GM21619 (cell line): ENCODE measurements around the gene NINL.

Experiments used
- ATAC-seq: cut with Tn5 transposase; IDR thresholded peaks from one replicate; pipeline ENCODE4 v1.9.1; 2021; ENCODE audit not compliant: unreplicated experiment

NINL gene

DNA sequence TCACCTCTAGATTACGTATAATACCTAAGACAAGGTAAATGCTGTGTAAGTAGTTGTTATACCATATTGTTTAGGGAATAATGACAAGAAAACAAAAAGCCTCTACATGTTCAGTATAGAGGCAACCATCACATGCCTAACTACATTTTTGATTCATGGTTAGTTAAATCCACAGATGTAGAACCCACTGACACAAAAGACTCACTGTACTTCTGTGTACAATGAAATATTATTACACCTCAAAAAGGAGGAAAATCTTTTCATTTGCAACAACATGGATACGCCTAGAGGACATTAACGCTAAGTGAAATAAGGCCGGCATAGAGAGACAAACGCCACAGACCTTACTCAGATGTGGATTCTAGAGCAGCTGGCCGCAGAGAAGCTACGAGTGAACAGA lies 50.5 kb downstream of the NINL start:
- ATAC-seq = no peak

DNA sequence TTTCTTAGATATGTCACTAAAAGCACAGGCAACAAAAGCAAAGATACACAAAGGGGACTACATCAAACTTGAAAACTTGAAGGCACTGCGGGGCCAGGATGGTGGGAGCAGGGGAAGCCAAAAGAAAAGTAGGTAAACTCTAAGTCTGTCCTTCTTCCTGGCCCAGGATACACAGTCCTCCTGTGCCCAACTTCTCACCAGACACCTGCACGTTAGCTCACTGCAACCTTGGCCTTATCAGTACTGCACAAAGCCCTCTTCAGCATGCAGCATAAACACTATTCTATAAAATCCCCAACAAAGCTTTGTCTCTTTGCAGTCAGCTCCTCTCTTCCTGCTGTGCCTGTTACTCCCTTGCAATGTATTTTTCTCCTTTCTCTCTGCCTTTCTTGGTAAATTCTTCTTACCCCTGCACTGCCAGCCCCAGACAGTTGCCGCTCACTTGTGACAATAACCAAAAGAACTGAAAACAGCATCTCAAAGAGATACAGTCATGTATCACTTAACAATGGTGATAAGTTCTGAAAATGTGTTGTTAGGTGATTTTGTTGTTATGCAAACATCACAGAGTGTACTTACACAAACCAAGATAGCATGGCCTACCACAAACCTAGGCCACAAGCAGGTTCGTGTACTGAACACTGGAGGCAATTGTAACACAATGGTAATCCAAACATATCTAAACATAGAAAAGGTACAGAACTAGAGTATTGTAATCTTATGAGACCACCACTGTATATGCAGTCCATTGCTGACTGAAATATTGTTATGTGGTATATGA lies 51.2 kb downstream of the NINL start:
- ATAC-seq = no peak

DNA sequence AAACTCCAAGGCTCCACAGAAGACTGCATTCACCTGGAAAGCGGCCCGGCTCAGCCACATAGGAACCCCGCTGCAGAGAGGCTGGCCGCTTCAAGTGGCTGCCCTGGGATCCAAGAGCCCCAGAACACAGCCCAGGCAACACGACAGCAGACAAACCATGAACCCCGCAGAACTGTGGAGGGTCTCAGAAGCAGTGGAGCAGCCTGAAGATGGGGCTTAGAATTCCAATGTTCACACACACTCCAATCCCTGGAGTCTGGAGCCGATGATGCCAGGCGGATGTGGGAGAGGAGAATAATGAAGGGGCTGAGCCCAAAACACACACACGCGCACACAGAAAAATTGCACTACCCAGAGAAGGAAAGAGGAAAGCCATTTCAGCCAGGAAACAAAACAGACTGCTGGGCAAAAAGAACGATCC lies 52.4 kb downstream of the NINL start:
- no peak for ATAC-seq

DNA sequence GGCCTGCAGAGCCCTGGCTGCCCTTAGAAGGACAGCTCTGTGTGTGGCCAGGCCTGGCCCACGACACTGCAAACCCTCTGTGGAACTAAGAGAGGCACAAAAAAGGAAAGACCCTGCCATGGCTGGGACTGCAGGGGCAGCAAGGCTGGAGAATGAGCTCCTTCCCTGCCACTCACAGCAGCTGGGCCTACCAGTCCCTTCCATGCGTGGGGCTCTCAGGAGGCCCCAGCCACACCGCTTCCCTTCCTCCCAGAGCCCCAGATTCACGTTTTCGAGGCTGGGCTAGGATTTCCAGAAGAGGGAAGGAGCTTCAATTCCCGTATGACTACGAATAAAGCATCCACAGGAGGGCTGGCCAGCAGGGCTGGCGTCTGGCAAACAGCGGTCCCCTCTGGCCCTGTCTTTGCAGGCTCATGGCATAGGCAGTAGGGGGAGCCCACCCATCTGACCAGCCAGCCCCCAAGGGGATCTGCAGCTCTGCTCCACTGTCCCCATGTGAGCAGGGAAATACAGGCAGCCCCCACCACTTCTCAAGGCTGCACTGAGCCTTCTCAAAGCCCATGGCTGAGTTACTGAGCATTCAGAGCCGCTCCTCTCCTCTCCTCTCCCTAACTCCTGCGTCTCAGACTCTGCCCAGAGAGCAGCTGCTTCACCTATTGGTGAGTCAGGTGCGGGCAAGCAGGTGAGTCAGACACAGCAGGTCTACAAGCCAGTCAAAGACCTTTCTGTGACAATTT lies 53.1 kb downstream of the NINL start:
- no peak for ATAC-seq

DNA sequence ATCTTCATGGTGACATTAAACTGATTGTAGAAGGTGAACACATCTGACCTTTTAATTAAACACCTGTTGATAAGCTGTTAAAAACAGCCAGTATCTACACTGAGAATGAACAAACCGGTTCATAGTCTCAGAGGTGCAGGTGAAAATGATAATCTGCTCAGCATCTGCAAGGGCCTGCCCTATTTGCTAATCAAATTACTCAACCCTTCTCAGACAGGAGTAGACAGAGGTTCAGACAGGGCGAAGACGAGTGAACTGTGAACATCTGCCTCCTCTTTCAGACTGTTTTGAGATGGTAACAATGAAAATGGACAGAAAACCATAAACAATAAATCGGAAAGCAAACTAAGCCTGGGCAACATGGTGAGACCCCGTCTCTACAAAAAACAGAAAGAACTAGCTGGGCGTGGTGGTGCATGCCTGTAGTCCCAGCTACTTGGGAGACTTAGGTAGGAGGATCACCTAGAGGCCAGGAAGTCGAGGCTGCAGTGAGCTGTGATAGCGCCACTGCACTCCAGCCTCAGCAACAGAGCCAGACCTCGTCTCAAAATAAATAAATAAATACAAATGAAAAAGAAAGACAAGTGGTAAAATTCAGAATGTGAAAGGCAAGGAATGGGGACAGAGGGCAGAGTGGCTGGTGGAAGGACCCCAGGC lies 55.9 kb downstream of the NINL start:
- ATAC-seq = no peak

DNA sequence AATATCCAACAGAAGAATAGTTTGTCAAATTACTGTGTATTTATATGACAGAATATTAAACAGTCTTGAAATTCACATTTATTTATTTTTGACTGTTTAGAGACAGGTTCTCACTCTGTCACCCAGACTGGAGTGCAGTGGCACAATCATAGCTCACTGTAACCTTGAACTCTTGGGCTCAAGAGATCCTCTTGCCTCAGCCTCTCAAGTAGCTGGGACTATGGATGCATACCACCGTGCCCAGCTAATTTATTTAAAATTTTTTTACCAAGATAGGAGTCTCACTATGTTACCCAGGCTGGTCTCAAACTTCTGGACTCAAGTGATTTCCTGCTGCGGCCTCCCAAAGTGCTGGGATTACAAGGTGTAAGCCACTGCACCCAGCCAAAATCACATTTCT lies 57.4 kb downstream of the NINL start:
- ATAC-seq = no peak

DNA sequence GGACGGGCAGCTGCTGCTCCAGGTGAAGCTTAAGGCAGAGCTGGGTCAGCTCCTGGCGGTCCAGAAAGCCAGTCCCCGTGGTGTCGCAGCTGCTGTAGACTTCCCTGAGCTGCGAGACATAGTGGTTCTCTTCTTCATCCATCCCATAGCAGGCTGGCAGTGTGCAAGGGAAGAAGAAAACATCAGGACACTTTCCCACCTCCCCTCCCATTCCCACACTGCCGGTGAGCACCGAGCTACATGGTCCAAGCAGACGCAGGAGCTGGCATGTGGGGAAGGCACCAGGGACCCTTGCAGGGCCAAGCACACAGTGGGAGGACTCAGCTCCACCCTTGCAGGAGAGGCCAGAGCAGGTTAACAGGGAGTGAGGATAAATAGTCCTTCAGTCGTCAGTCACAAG lies 58.9 kb downstream of the NINL start:
- ATAC-seq = no peak

DNA sequence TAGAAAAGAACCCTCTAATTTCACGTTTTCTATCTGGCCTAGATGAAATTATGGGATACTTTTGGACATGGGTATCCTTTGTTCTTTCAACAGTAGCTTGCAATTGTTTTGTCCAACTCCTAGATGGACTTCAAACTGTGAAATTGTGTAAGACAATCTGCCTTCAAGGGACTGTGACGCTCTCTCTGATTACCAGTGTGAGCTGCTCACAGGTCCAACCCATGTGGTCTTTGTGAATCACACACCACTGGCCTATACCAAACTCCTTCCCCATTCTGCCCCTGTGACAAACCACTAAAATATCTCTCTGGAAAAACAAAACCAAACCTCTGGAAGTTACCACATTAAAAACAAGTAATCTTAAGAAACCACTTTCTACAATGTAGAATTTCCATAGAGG lies 59.5 kb downstream of the NINL start:
- ATAC-seq = no peak

DNA sequence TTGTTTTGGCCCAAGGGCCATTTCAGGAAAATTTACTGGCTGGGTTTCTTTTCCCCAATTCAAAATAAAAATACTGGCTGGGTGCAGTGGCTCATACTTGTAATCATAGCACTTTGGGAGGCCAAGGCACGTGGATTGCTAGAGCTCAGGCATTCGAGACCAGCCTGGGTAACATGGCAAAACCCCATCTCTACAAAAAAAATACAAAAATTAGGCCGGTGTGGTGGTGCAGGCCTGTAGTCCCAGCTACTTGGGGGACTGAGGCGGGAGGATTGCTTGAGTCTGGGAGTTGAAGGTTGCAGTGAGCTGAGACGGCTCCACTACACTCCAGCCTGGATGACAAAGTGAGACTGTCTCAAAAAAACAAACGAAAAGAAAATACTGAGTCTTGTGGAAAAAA lies 60.0 kb downstream of the NINL start:
- no peak for ATAC-seq

DNA sequence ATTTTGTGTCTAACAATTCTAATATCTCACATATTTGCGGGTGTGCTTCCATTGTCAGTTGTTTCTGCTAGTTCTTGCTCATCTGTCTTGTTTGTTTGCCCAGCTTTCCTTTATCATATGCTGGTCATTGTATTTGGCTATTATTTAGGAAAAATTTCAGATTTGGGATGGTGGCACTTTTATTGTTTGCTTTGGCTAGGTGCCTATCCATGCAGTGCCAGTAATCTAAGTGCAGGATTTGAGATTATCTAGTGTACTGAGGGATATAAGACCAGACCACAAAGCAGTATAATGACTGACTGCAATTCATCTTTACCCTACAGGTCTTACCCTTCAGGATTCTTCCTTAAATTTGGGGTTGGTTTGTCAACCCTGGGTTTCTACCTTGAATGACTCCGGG lies 63.9 kb downstream of the NINL start:
- no peak for ATAC-seq

DNA sequence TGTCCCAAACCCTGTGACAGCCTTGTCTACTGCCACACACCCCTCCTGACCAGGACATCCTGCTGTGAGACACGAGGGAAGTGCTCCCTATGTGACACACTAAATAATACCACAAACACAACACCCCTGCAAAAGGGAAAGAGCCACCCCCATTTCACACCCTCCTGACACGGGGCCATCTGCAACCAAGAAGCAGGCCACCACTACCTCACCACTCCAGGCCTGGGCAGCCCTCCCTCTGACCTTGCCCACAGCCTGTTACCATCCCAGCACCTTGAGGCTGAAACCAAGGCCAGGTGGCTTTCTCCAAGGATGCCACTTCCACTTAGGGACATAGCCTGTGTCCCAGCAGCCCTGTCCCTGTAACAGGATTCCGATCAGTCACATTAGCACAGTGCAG lies 68.2 kb downstream of the NINL start:
- ATAC-seq = no peak

DNA sequence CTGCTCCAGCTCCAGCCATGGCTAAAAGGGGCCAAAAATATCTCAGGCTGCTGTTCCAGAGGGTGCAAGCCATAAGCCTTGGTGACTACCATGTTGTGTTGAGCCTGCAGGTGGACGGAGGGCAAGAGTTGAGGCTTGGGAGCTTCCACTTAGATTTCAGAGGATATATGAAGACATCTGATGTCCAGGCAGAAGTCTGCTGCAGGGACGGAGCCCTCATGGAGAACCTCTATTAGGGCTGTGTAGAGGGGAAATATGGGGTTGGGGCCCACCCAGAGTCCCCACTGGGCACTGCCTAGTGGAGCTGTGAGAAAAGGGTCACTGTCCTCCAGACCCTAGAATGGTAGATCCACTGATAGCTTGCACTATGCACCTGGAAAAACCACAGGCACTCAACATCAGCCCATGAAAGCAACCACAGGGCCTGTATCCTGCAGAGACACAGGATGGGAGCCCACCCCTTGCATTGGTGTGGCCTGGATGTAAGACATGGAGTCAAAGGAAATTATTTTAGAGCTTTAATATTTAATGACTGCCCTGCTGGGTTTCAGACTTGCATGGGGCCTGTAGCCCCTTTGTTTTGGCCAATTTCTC lies 70.5 kb downstream of the NINL start:
- no peak for ATAC-seq

DNA sequence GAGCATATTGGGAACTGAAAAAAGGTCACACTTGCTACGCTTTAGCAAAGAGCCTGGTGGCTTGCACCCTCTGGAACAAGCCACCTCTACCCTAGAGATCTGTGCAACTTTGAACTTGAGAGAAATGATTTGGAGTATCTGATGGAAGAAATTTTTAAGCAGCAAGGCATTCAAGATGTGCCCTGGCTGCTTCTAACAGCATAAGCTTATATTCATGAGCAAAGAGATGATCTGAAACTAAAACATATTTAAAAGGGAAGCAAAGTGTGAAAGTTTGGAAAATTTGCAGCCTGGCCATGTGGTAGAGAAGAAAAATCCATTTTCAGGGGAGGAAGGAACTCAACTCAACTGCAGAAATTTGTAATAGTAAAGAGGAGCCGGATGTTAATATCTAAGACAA lies 71.1 kb downstream of the NINL start:
- ATAC-seq = no peak

DNA sequence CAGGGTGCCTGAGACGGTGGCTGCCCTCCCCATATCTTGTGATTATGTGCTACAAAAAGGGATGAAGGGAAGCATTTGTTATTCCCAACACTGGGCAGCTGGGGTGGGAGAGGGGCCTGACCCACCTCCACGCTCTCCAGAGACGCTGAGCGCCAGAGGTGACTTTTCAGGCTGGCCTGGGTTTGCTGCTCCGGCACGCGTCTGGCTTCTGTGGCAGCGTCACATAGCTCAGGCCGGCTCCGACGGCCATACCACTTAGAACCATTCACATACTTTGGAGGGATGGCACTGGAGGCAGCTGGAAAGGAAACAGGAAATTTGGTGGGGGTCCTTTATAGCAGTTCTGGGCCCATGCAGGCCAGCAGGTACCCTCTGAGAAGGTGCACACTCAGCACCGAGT lies 72.6 kb downstream of the NINL start:
- ATAC-seq = no peak

DNA sequence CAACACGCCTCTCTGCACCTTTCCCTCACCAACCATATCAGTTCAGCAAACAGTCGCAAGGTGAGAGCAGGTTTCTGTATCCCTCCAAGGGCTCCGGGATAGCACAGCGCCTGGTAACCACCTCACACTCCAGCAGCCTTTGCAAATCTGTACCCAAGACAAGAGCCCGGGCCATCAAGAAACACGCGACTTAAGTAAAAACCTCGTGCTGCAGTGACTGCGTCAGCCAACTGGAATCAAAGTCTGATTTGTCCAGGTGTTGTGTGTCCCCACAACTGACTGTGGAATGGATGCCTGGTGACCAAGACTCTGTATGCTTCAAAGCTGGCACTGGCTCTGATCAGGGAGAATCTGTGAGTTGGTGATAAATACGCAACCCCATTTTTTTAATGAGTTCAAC lies 74.1 kb downstream of the NINL start:
- no peak for ATAC-seq

DNA sequence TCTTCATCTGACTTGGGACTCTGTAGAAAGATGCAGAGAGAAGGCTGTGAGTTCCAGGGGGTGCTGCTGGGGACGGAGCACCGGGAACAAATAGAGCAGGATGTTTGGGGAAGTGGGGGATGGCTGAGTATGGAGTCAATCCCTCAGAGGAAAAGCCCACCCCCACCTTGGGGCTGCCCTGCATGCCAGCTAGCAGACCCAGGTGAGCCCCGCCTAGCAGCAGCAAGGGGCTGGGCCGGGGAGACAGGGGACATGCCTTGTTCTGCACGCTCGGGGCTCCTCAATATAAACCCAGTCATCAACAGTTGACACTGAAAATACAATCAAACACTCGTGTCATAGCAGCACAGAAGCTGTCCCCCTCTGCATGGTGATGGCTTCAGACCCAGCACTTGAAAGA lies 74.6 kb downstream of the NINL start:
- ATAC-seq = no peak

DNA sequence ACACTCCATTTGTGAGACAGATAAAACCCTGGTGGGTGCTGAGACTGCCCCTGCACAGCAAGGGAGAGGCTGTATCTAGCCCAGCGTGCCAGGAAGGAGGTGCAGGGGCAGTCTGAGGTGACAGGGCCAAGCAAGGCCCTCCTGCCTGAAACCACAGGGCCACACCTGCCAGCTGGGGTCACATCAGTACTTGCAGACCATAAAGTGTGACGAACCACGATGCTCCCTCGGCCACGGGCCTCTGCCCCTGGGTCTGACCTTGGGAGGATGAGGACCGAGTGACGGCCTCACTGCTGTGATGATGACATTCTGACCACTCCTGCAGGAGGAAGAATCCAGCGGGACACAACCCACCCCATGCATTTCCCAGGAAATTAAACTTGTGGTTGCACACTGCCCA lies 75.1 kb downstream of the NINL start:
- ATAC-seq = no peak

DNA sequence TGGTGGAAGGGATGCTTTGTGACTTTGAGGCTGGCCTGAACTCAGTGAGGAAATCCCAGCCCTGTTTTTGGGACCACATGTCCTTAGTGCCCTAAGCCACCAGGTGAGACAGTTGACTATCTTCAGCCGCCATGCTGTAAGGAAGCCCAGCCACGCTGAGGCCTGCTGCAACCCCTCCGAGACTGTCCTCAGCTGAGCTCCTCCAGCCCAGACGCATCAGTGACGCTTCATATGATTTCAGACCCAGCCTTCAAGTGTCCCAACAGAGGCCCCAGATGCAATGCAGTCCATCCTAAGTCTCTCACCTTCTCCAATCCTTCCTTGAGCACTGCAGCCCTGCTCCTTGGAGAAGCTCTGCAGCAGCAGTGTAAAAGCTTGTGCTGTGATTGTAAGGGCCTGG lies 76.2 kb downstream of the NINL start:
- no peak for ATAC-seq

DNA sequence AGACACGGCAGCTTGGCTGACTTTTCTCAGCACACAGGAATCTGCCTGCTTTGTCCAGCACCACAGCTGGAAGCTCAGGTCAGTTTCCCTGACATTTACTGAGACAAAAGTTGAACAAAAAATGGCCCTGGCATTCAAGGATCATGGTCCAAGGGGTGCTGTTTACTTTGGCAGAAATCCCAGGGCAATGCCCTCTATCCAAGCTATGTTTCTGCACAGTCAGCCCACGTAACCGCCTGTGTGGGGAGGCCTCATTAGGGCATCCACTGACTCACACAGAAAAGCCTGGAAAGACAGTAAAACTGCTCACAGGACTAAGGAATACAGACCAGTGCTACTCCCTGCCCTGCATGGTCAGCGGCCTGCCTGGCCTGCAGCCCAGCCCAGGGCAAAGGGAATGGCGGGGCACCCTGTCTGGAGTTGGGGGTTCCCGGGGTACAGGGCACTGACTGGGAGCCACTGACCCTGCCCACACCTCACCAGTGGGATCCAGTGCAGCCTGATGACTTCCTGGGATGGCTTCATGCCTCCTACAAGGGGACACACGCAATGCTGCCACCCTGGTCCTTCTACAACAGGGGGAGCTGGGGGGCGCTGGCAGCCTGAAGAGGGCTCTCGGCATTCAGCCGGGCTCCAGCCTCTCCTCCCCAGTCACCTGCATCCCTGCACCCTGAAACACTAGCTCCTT lies 77.1 kb downstream of the NINL start:
- ATAC-seq = no peak

DNA sequence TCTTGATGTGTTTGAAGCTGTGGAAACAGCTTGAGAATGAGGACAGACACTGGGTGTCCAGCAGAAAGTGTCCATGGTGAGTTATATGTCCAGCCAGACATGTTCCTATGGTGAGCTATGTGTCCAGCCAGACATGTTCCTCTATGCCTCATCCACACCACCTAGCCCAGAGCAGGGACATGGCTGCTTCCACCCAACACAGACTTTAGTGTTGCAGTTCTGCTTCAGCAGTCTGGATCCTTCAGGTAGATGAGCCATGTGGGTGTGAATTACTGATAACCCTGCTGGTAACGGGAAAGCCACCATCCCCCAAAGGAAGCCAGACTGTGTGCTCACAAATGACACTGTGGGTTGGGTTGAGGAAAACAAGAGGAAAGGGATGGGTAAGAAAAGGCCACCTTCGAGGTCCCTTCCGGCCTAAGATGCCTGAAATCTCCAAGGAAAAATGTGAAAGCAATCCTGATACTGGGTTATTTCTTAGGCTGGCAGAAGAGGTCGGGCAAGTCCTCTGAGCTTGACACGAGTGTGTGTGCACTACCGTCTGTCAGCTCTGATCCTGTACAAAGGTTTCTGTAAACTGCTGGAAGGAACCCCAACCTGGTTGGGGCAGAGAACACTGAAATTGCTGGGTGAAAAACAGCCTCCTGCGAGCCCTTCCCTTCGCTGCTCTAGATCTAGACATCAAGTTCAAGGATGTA lies 77.8 kb downstream of the NINL start:
- no peak for ATAC-seq
